ENCODE results near the gene KCMF1. TPM values are rescaled to one million over a fixed set of nuclear protein-coding genes. Genes with fewer than 3 reads are reported as not detected.

Gene KCMF1
- polyA plus RNA-seq, 4 donors = 40.7 to 57.6 (median 53.3) TPM

DNA sequence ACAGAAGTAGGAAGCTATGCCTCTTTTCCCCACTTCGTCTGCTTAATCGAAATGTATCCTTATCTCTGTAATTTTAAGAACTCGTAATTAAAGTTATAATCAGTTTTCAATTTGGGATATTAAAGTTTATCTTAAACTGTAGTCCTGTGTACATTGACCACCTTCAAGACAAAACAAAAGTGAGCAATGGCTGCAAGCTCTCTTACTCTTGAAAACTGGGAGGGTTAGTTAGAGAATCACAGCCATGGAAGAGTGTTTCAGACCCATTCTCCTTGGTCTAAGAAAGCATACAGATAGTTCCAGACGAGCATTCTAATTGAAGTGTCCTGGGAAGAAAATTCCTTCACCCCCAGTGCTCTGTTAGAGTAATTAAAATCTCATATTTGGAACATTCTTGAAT, 2.0 kb downstream of the KCMF1 start:
- no peak for DNase-seq (ENCODE audit: low read depth in 4 of 4, low spot score in 3 of 4)

DNA sequence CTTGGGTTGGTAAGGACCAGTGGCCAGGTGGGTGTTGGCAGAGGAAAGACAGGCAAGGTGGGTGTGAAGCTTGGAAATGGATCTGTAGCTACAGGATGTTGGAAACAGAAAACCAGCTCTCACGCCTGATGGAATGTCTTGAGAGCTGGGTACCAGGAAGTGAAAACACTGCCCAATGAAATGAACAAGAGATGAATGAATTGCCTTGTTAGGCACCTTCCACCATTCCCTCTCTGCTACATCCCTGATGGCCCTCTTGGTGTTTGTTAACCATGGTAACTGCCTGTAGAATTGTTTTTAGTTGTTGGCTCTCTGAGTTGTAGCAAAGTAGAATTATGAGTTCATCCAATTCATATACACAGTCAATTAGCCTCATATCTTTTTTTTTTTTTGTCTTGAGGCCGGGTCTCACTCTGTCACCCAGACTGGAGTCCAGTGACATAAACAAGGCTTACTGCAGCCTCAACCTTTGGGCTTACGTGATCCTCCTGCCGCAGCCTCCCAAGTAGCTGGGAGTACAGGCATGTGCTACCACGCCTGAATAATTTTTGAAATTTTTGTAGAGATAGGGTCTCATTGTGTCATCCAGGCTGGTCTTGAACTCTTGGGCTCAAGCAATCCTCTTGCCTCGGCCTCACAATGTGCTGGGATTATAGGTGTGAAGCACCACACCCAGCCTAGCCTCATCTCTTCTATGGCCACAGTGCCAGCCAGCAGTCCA, 9.5 kb downstream of the KCMF1 start:
- no peak for DNase-seq (ENCODE audit: low read depth in 4 of 4, low spot score in 3 of 4)

DNA sequence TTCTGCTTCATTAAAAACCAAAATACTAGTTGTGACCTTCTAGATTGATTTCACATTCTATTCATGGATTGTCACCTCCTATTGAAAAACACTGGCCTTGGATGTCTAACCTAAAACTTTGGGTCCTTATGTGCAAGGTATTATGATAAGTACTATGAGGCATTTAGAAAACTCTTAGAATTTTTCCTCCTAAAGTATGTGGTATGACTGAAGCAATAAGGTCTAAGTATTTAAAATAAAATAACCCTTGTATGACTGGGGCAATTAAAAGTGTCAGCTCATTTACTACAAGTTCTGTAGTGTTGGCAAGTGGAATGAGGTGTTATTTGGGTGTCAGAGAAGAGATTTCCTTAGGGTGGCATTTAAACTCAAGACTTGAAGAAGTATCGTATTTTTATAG, 15.1 kb downstream of the KCMF1 start:
- DNase-seq (ENCODE audit: low read depth in 4 of 4, low spot score in 3 of 4) = no peak

DNA sequence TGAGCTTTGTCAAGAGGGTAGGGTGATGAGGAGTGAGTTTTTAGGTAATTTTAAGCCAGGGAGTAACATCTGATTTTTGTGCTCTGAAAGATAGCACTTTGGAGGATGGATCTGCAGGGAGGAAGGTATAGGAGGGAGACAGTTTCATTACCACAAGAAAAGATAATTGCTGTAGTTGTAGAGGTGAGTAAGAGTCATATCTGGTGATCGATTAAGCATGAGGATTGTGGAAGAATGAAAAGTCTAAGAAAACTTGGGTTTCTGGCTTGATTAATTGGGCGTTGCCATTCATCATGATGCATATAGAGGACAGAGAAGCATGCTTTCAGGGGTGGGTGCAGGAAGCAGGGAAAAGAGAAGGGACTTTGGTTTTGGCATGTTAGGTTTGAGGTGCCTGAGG, 18.5 kb downstream of the KCMF1 start:
- no peak for DNase-seq (ENCODE audit: low read depth in 4 of 4, low spot score in 3 of 4)

DNA sequence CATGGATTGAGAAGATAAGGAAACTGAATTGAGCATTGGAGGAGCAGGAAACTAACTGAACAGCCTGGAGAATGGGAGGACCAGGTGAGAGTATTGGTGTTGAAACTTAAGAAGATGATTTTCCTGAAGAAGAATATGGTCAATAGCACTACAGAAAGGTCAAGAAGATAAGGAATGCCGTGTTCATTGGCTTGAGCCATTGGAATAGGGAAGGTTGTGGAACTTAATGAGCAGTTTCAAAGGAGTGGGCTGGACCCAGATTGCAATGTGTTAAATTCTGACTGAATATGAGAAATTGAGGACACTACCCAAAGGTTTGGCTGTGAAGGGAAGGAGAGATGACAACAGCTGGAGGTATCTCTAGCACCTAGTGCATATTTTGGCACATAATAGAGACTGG, 19.0 kb downstream of the KCMF1 start:
- no peak for DNase-seq (ENCODE audit: low read depth in 4 of 4, low spot score in 3 of 4)

DNA sequence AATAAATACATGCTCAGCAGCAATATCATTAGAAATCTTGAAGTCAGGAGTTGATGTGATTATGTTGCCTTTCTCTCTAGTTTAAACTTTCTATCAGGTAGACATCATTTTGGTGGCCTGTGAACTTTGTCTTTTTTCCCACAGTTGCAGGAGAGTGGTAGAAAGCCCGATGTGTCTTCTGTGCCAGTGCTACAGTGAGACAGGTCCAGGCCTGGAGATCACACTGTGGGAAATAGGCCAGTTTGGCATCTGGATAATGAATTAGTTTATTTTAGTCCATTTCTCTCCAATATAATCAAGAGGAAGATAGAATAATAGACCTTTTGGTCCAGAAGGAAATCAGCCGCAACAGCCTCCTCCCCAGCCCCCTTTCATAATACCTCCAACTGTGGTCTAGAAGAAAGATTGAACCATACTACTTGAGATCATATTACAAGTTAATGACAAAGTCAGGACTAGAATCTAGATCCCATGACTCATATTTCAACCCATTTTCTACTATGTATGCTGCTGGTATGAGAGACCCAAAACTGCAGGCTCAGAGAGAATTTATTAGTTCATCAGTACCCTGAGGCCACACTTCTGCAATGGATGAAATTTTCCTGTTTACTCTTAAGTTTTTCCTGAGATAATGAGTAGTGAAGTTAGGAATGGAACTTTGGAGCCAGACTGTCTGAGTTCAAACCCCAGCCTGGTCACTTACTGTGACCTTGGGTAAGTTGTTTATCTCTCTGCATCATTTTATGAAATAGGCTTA, 20.6 kb downstream of the KCMF1 start:
- DNase-seq (ENCODE audit: low read depth in 4 of 4, low spot score in 3 of 4) = no peak

DNA sequence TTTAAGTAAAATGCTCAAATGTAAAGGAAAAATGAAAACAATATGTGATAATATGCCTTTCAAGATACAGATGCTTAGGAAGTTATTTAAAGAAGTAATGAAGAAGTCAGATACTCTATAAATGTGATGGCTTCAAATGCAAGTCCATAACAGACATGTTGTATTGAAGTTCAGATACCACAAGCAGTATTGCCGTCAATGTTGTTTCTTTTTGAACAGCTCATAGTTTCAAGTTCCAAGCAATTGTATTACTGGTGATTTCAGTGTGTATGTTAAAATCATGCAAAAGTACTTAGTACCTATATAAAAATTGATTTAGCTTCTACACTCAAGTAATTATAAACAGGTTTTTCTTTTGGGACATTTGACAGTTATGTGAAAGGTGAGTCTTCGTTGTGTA, 24.9 kb downstream of the KCMF1 start:
- DNase-seq (ENCODE audit: low read depth in 4 of 4, low spot score in 3 of 4) = no peak

DNA sequence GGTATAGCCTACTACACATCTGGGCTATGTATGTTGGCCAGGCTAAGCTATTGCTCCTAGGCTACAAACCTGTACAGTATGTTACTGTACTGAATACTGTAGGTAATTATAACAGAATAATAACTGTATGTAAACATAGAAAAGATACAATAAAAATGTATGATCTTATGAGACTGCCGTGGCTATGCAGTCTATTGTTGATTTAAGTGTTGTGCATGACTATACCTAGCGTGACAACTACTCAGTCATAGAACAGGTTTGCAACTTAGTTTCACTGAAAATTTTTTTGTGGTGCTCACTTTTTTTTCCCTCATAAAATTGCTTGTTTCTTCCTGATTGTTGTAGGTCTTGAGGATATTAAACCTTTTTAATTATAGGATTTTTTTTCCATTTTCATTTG, 25.9 kb downstream of the KCMF1 start:
- no peak for DNase-seq (ENCODE audit: low read depth in 4 of 4, low spot score in 3 of 4)

DNA sequence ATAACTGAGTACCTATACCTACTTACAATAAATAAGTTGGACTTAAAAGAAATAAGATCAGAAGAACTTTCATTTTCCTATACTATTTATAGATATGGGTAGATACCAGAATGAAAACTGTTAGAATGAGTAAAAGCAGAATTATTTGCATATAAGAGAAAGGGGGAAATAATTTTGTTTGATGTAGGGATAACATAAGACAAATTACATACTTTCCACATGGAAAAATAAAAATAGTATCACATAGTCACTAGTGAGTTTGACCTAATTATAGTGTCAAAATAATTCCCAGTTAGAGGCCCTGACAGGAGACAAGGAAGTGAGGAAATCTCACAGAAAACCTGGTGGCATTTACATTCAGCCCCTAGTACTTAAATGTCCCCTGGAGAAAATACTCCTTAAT, 28.6 kb downstream of the KCMF1 start:
- DNase-seq (ENCODE audit: low read depth in 4 of 4, low spot score in 3 of 4) = no peak

DNA sequence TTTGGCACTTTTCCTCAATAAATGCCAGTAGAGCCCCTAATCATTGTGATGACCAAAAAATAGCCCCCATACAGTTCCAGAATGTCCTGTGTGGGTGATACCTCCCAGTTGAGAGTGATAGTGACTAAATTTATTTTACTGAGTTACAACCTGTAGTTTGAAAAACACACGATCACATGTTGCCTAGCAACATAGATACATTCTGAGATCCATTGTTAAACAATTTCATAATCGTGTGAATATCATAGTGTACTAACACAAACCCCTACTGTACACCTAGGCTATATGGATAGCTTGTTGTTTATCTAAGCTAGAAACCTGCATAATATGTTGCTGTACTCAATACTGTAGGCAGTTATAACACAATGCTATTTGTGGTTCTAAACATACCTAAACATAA, 30.6 kb downstream of the KCMF1 start:
- DNase-seq (ENCODE audit: low read depth in 4 of 4, low spot score in 3 of 4) = no peak

DNA sequence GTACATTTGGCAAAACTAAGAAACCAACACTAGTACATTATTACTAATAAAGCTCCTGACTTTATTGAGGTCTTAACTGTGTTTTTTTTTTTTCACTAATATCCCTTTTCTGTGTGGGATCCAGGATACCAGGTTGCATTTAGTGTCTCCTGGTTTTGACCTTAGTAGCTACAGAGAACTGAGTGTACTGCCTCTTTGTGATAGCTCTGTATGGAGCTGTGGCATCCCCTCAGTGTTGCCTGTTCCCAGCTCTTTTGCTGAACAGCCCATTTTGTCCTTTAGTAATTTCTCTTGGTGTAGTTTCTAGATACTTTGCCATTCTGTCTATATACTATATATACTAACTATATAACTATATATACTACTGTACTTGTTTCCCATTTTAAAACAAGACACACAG, 31.6 kb downstream of the KCMF1 start:
- DNase-seq (ENCODE audit: low read depth in 4 of 4, low spot score in 3 of 4) = no peak

DNA sequence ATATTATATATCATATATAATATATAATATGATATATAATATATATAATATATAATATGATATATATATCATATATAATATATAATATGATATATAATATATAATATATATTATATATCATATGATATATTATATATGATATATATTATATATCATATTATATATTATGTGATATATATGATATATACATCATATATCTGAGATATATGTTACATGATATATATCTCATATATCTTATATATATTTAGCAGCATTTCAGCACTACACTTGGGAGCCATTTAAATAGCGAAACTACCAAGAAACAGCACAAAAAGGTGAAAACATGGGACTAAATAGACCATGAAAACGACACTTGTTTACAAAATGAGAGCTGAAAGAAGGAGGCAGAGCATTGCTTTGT, 37.3 kb downstream of the KCMF1 start:
- DNase-seq (ENCODE audit: low read depth in 4 of 4, low spot score in 3 of 4) = no peak

DNA sequence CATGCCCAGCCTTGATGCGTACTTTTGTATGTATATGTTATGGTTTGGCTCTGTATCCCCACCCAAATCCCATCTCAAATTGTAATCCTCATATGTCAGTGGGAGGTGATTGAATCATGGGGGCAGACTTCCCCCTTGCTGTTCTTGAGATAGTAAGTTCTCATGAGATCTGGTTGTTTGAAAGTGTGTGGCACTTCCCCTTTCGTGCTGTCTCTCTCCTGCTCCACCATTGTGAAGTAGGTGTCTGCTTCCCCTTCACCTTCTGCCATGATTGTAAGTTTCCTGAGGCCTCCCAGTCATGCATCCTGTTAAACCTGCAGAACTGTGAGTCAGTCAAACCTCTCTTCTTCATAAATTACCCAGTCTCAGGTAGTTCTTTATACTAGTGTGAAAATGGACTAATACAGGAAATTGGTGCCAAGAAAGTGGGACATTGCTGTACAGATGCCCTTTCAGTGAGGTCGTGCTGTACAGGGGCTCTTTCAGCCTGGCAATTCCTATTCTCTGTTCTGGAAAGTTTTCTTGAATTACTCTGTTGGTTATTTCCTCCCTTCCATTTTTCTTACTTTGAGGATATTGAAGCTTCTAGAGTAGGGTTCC, 38.2 kb downstream of the KCMF1 start:
- DNase-seq (ENCODE audit: low read depth in 4 of 4, low spot score in 3 of 4) = no peak

DNA sequence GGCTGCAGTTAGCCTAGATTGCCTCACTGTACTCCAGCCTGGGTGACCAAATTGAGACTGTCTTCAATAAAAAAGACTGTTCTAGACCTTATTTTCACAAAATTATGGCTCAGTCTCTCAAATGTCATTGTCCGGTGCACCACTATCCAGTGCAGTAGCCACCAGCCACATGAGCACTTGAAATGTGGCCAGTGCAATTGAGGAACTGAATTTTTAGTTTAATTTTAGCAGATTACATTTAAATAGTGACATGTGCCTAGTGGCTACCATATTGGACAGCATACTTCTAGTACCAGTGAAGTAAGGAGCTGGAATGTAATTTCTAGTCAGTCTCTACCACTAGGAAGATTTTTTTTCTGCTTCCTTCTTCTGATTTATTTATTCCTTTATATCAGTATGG, 39.4 kb downstream of the KCMF1 start:
- no peak for DNase-seq (ENCODE audit: low read depth in 4 of 4, low spot score in 3 of 4)

DNA sequence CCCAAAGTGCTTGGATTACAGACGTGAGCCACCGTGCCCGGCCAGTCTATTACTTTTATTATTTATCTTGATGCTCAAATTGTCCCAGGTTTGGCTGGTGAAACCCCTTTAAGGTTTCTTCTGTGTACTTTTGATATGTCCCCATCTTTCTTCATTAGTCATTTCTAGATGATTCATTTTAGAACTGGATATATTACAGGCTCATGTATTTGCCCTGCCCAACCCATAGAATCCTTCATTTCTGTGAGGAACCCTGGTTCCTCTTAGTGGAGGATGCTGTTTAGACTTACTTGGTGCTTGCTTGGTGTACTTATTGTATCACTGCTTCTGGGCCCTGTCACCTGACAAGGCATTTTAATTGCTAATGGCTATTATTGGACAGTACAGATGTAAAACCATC, 40.1 kb downstream of the KCMF1 start:
- DNase-seq (ENCODE audit: low read depth in 4 of 4, low spot score in 3 of 4) = no peak

DNA sequence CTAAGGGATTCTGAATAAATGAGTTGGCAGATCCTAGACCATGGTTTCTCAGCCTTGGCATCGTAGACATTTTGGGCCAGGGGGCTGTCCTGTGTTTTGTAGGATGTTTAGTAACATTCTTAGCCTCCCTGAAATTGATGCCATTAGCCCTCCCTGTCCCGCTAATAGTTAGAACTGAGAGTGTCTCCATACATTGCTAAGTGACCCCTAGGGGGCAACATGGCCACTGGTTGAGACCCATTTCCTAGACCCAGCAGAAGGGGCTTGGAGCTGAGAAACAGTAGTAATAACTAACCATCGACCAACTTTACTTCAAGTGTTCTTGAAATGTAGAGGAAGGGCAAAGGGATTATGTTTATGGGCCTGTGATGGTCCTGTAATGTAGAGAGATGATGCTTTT, 40.8 kb downstream of the KCMF1 start:
- no peak for DNase-seq (ENCODE audit: low read depth in 4 of 4, low spot score in 3 of 4)

DNA sequence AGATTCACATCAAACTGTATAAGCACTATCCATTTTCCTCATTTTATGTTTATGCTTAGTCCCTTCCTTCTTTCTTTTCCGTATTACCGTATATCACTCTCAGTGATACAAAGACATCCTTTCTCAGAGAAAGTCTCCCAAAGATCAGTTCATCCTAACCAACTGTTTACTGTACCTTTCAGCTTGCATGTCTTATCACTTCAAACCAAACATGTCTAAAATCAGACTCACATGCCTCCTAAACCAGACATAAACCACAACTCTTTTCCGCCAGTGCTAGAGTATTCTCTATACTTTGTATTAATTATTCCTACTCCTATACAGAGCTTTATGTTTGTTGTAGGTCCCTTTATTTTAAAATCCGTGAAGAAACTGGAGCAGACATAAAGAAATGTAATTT, 41.5 kb downstream of the KCMF1 start:
- DNase-seq (ENCODE audit: low read depth in 4 of 4, low spot score in 3 of 4) = no peak

DNA sequence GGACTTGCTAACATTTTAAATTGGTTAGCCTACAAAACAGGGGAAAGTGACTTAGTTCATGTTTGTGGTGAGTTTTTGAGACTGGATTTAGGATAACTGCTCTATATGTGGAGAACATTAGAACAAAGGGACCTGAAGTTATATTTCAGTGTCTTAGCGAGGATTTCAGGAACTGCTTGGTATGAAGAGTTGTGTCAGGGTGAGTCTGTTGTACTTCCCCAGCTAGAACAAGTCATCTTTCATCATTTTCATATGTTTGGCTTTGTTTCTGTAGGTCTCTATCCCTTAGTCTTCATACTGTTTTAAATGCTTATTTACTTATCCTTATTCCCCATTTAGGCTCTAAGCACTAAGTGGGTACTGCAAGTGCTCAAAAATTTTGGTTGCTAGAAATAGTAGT, 41.9 kb downstream of the KCMF1 start:
- DNase-seq (ENCODE audit: low read depth in 4 of 4, low spot score in 3 of 4) = no peak

DNA sequence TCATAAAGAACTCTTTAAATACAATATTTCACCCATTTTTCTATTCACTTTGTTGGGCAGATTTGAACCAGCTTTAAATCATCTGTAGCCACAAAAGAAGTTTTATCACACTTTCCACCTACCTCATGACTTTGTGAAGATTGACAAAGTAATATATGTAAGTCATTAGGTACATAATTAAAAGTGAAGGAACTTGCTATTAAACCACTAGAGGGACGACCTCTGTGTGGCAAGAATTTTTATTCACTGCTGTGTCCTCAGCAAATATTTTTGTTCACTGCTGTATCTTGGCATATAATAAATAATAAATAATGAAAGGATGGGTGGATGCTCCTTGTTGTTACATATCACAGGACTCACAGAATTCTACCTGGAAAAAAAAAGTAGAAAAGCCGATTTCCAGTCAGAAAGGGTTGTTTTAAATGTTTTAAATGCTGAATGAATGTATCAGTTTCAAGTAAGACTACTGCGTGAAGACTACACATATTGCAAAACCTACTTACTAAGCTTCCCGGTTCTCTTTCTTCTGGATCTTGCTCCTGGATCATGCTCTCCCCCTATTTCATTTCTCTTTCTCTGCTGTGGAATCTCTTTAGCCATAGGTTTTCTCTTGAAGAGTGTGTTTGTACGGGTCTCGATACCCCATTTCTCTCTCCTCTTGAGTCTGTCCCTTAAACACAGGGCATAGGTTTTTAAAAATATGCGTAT, 44.8 kb downstream of the KCMF1 start:
- no peak for DNase-seq (ENCODE audit: low read depth in 4 of 4, low spot score in 3 of 4)

DNA sequence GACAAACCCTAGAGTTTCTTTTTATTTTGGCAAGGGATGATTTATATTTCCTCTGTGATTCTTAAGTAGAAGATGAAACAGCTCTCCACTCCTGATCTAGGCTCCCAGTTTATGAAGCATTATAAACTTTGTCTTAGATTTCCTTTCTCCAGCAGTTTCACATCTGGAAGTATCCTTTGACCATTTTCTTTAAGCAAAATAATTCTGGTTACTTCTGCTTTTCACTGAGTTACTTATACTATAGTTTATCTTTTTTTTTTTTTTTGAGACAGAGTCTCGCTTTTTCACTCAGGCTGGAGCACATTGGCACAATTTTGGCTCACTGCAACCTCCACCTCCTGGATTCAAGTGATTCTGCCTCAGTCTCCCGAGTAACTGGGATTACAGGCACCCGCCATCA, 45.5 kb downstream of the KCMF1 start:
- peak in 1 of 4 donors; percentile 15 for DNase-seq (ENCODE audit: low read depth in 4 of 4, low spot score in 3 of 4)

DNA sequence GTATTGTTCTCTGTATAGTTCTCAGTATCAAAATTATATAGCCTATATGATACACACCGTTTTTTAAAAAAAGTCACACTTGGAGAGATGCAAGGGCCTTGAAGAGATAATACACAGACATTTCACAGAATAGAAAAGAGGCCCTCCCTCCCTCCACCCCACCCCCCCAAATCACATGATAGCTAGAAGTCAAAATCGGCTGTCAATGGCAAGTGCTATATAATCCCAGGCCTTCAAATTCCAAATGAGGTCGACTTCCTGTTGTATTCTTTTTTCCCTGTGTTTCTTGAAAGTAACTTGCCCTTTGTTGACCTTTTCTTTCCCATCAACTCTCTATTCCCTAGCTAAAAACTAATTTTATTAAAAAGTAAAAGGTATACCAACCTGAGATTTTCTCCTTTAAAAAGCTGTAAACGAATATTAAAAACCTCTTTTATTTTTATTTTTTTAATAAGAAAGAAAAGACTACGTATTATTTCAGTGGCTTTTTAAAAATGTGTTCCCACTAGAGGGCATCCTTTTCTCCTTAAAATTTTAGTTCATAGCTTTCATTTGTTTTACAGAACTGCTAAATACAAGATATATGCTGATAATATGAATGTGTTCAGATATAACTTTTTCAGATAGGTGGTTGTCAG, 46.6 kb downstream of the KCMF1 start:
- DNase-seq (ENCODE audit: low read depth in 4 of 4, low spot score in 3 of 4) = no peak
